K562 (cell line): ENCODE results near the gene NHLH1. TPM values are rescaled to one million over a fixed set of nuclear protein-coding genes. Genes with fewer than 3 reads are reported as not detected.

ENCODE experiments used
- ATAC-seq: fragments of 200-7000 bp; cut with Tn5 transposase; 3 replicates; pipeline ENCODE4 v1.9.1; 2020; ENCODE audit warnings: moderate library complexity
- BruUV-seq: library from RNA; stranded (reverse); fragments of 400-500 nt; replicated peaks from 2 replicates; lab custom pipeline; 2021; lab: Mats Ljungman, UMichigan
- CTCF ChIA-PET: fragments of 300-600 bp; formaldehyde crosslinking; extraction: SDS; loops from one replicate; lab custom pipeline; 2021; ENCODE audit warnings: low intra/inter-chr PET ratio; lab: Yijun Ruan, JAX
- POLR2A ChIA-PET: fragments of 300-600, 350-650 bp; sonication (Branson Sonifier 250); formaldehyde crosslinking; extraction: SDS; loops from one replicate; lab custom pipeline; 2021; ENCODE audit warnings: antibody characterized with exemption, inconsistent platforms; lab: Yijun Ruan, JAX
- DNase-seq, 4 experiments: peaks; one replicate each; pipeline versions ENCODE4 v3.0.0 to v3.0.0-alpha.2; 2011 to 2018; ENCODE audit warnings: low spot score in 3 of 4, mixed read lengths in 3 of 4; ENCODE audit errors: extremely low read depth in 1 of 4
- FAIRE-seq: peaks from 2 replicates; lab custom pipeline; 2011; peaks lifted over from hg19 to GRCh38; lab: Jason Lieb, UNC
- H2AFZ ChIP-seq: 2 replicates; pipeline ENCODE4 v1.6.0; 2011; ENCODE audit warnings: low read depth, low read length, control low read depth, inconsistent platforms
- H3K27ac ChIP-seq: fragments of 200-600 bp; 3 replicates; pipeline ENCODE4 v1.8.0; 2011; ENCODE audit warnings: low read depth, mild to moderate bottlenecking, control low read depth, inconsistent platforms, low read length, moderate library complexity, mixed read lengths; ENCODE audit errors: extremely low read depth
- H3K27me3 ChIP-seq, 2 experiments: fragments of 300-600 bp in 1 of 2; 2 replicates in 1 of 2; 3 replicates in 1 of 2; pipeline versions ENCODE4 v1.6.0 to v1.8.0; 2011; ENCODE audit warnings: inconsistent platforms in 2 of 2, low read length in 2 of 2, mild to moderate bottlenecking in 1 of 2, mixed read lengths in 1 of 2, moderate library complexity in 1 of 2; ENCODE audit not compliant: control insufficient read depth in 2 of 2, insufficient read depth in 2 of 2
- H3K36me3 ChIP-seq: fragments of 300-600 bp; 3 replicates; pipeline ENCODE4 v1.8.0; 2011; ENCODE audit warnings: mild to moderate bottlenecking, low read length, inconsistent platforms; ENCODE audit not compliant: control insufficient read depth, insufficient read depth
- H3K4me1 ChIP-seq, 2 experiments: fragments of 200-600 bp in 1 of 2; replicated peaks in 1 of 2; 2 replicates in 1 of 2; 3 replicates in 1 of 2; pipeline versions ENCODE4 v1.5.1 to v1.8.0; 2011; ENCODE audit warnings: inconsistent platforms in 2 of 2, low read length in 2 of 2, mild to moderate bottlenecking in 1 of 2, mixed read lengths in 1 of 2, moderate library complexity in 1 of 2; ENCODE audit not compliant: control insufficient read depth in 2 of 2, insufficient read depth in 2 of 2
- H3K4me2 ChIP-seq: 2 replicates; pipeline ENCODE4 v1.6.1; 2011; ENCODE audit warnings: low read length, control low read depth, inconsistent platforms, mixed read lengths; ENCODE audit not compliant: insufficient read depth
- H3K4me3 ChIP-seq: fragments of 200-600 bp; sonication (generic), shearing (Covaris generic); 2 replicates; pipeline ENCODE4 v1.5.1; 2016; ENCODE audit warnings: control low read depth, inconsistent platforms
- H3K79me2 ChIP-seq: fragments of 200-600 bp; 3 replicates; pipeline ENCODE4 v1.8.0; 2011; ENCODE audit warnings: low read length, inconsistent platforms; ENCODE audit not compliant: control insufficient read depth, insufficient read depth
- H3K9ac ChIP-seq, 2 experiments: 2 replicates each; pipeline versions ENCODE4 v1.6.0 to v1.6.1; 2011; ENCODE audit warnings: low read depth in 2 of 2, low read length in 2 of 2, control low read depth in 1 of 2, inconsistent platforms in 1 of 2, mild to moderate bottlenecking in 1 of 2, mixed read lengths in 1 of 2; ENCODE audit not compliant: insufficient read depth in 1 of 2
- H3K9me1 ChIP-seq: one replicate; pipeline ENCODE4 v1.6.0; 2011; ENCODE audit warnings: inconsistent platforms, mild to moderate bottlenecking, low read length, moderate library complexity; ENCODE audit not compliant: control insufficient read depth, insufficient read depth
- H3K9me3 ChIP-seq: replicated peaks from 2 replicates; pipeline ENCODE4 v1.5.1; 2011; ENCODE audit warnings: low read depth, low read length, inconsistent platforms; ENCODE audit not compliant: control insufficient read depth, insufficient read depth
- H4K20me1 ChIP-seq: replicated peaks from 2 replicates; pipeline ENCODE4 v1.6.1; 2011; ENCODE audit warnings: low read length, inconsistent platforms, mixed read lengths; ENCODE audit not compliant: control insufficient read depth, insufficient read depth
- NR1H2 ChIP-seq: sonication (generic); formaldehyde crosslinking; IDR thresholded peaks from 2 replicates; pipeline ENCODE4 v1.4.0; 2020; ENCODE audit warnings: mild to moderate bottlenecking, missing genetic modification reagents
- ZC3H8 ChIP-seq: fragments of 450-650 bp; IDR thresholded peaks from 2 replicates; pipeline ENCODE4 v1.6.1; 2017
- ZNF224 ChIP-seq: sonication (generic); formaldehyde crosslinking; IDR thresholded peaks from 2 replicates; pipeline ENCODE4 v1.8.0; 2022; ENCODE audit warnings: mild to moderate bottlenecking, missing genetic modification reagents
- WGBS: fragments of 100-300 bp; shearing (Covaris generic); methylation state at CpG from one replicate; pipeline ENCODE4 v1.1.6; 2016; ENCODE audit warnings: low coverage, mixed read lengths; ENCODE audit not compliant: insufficient coverage; ENCODE audit errors: missing lambda C conversion rate; 5-methylcytosine and 5-hydroxymethylcytosine counted together
- in situ Hi-C: fragments of 300-500 bp; cut with MboI; formaldehyde crosslinking; loops from 4 replicates; pipeline ENCODE4 v1.15.0; 2018; ENCODE audit warnings: inconsistent platforms, mixed read lengths
- intact Hi-C: fragments of 100-400 bp; cut with micrococcal nuclease; formaldehyde crosslinking; loops from 2 replicates; pipeline ENCODE4 v1.14.2; 2022
- polyA plus RNA-seq, 8 experiments: library from polyadenylated mRNA; depleted of rRNA in 4 of 8; stranded (reverse) in 5 of 8; unstranded in 3 of 8; fragments of >200 nt; fragmentation: Nextera tagmentation in 2 of 8; fragmentation: Illumina TruSeq in 1 of 8; extraction: Ambion mirVana in 2 of 8; extraction: Trizol in 1 of 8; gene quantifications; 2 replicates each; pipeline versions ENCODE4 v1.2.1 to v1.2.3, GENCODE V29; 2011 to 2014; ENCODE audit warnings: inconsistent platforms in 1 of 8, missing spikeins in 1 of 8
- total RNA-seq, 7 experiments: library from RNA; depleted of rRNA in 6 of 7; stranded (reverse); fragments of >200 nt in 6 of 7; fragmentation: Illumina TruSeq in 2 of 7; extraction: Trizol in 2 of 7; gene quantifications; 2 replicates each; pipeline versions ENCODE4 v1.2.1 to v1.2.3, GENCODE V29; 2011 to 2021; ENCODE audit warnings: low replicate concordance in 1 of 7
- TF ChIP-seq, protein P1 (sequence below): sonication (generic); formaldehyde crosslinking; IDR thresholded peaks from 2 replicates; pipeline ENCODE4 v1.8.0; 2023; ENCODE audit warnings: missing genetic modification reagents, mild to moderate bottlenecking, borderline replicate concordance
- TF ChIP-seq, protein P2 (sequence below), 2 experiments: fragments of 450-650 bp; formaldehyde crosslinking in 1 of 2; IDR thresholded peaks; 2 replicates each; pipeline versions ENCODE4 v1.4.0 to v1.6.1; 2014 to 2020; ENCODE audit warnings: mild to moderate bottlenecking in 2 of 2, borderline replicate concordance in 1 of 2, low read depth in 1 of 2
- TF ChIP-seq, protein P3 (sequence below): fragments of 450-650 bp; formaldehyde crosslinking; conservative IDR thresholded peaks from 2 replicates; pipeline ENCODE4 v1.4.0; 2022; ENCODE audit warnings: mild to moderate bottlenecking, missing genetic modification characterization

Gene NHLH1
- total and polyA plus RNA-seq, 9 of the 15 experiments (the other 6 are each of a cell fraction or from before 2014, with no cell fraction given), result 0.09 to 1.3 (median 0.35) TPM; not detected in 1

DNA sequence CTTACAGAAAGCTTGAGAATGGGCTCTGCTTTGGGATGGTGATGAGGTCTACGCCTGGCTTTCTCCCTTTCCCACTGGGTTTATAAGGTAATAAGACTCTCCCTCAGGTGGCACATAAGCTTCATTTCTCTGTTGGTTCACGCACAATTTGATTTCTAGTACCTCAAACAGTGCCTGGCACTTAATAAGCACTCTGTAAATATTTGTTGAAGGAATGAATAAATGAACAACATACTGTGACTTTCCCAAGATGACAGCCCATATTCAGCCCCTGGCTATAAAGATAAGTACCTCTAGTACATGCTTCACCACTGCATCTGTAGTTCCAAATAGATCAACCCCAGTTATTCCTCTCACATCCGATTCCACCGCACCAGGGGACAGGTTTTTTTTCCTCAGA lies 41.6 kb upstream of the NHLH1 start:
- Histone ChIP-seq H3K9me3 (no peaks in the 10 kb centered on the region), H3K4me1 (no peaks in the 10 kb centered on the region; a peak in 1 of 5 replicates), H3K36me3 (peaks cover 83% of the 10 kb centered on the region), H3K4me3 (no peak overlapping the region), H3K27ac (no peak overlapping the region), H3K9me1 (no peaks in the 10 kb centered on the region), H3K79me2 (peaks cover 10% of the 10 kb centered on the region; the same call in 1 of the 3 replicates), H2AFZ (no peak overlapping the region), H3K27me3 (no peaks in the 10 kb centered on the region), H3K9ac (no peak overlapping the region), H4K20me1 (no peaks in the 10 kb centered on the region), H3K4me2 (no peak overlapping the region)
- FAIRE-seq (no peak), DNase-seq (no peak), ATAC-seq (no peak)
- ChIA-PET POLR2A (no interaction called here), CTCF (no interaction called here)
- no TSS peak for BruUV-seq
- 92% methylated on average over 4 of the region's 4 CpGs for WGBS
- in situ Hi-C loops (no loop called here), intact Hi-C loops (no loop called here)
- TF ChIP-seq ZNF224 (CRISPR knock-in tag), result no peak
- TF ChIP-seq, protein P1, sequence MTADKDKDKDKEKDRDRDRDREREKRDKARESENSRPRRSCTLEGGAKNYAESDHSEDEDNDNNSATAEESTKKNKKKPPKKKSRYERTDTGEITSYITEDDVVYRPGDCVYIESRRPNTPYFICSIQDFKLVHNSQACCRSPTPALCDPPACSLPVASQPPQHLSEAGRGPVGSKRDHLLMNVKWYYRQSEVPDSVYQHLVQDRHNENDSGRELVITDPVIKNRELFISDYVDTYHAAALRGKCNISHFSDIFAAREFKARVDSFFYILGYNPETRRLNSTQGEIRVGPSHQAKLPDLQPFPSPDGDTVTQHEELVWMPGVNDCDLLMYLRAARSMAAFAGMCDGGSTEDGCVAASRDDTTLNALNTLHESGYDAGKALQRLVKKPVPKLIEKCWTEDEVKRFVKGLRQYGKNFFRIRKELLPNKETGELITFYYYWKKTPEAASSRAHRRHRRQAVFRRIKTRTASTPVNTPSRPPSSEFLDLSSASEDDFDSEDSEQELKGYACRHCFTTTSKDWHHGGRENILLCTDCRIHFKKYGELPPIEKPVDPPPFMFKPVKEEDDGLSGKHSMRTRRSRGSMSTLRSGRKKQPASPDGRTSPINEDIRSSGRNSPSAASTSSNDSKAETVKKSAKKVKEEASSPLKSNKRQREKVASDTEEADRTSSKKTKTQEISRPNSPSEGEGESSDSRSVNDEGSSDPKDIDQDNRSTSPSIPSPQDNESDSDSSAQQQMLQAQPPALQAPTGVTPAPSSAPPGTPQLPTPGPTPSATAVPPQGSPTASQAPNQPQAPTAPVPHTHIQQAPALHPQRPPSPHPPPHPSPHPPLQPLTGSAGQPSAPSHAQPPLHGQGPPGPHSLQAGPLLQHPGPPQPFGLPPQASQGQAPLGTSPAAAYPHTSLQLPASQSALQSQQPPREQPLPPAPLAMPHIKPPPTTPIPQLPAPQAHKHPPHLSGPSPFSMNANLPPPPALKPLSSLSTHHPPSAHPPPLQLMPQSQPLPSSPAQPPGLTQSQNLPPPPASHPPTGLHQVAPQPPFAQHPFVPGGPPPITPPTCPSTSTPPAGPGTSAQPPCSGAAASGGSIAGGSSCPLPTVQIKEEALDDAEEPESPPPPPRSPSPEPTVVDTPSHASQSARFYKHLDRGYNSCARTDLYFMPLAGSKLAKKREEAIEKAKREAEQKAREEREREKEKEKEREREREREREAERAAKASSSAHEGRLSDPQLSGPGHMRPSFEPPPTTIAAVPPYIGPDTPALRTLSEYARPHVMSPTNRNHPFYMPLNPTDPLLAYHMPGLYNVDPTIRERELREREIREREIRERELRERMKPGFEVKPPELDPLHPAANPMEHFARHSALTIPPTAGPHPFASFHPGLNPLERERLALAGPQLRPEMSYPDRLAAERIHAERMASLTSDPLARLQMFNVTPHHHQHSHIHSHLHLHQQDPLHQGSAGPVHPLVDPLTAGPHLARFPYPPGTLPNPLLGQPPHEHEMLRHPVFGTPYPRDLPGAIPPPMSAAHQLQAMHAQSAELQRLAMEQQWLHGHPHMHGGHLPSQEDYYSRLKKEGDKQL (CRISPR knock-in tag), result no peak
- no peak for TF ChIP-seq ZC3H8
- no peak for TF ChIP-seq NR1H2 (CRISPR knock-in tag)
- TF ChIP-seq, protein P2, sequence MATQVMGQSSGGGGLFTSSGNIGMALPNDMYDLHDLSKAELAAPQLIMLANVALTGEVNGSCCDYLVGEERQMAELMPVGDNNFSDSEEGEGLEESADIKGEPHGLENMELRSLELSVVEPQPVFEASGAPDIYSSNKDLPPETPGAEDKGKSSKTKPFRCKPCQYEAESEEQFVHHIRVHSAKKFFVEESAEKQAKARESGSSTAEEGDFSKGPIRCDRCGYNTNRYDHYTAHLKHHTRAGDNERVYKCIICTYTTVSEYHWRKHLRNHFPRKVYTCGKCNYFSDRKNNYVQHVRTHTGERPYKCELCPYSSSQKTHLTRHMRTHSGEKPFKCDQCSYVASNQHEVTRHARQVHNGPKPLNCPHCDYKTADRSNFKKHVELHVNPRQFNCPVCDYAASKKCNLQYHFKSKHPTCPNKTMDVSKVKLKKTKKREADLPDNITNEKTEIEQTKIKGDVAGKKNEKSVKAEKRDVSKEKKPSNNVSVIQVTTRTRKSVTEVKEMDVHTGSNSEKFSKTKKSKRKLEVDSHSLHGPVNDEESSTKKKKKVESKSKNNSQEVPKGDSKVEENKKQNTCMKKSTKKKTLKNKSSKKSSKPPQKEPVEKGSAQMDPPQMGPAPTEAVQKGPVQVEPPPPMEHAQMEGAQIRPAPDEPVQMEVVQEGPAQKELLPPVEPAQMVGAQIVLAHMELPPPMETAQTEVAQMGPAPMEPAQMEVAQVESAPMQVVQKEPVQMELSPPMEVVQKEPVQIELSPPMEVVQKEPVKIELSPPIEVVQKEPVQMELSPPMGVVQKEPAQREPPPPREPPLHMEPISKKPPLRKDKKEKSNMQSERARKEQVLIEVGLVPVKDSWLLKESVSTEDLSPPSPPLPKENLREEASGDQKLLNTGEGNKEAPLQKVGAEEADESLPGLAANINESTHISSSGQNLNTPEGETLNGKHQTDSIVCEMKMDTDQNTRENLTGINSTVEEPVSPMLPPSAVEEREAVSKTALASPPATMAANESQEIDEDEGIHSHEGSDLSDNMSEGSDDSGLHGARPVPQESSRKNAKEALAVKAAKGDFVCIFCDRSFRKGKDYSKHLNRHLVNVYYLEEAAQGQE (IDR thresholded peaks at IDR 0.05; ENCODE audit: borderline replicate concordance), result no peak
- TF ChIP-seq, protein P2 (CRISPR knock-in tag; IDR thresholded peaks at IDR 0.05; ENCODE audit: low read depth), result no peak
- TF ChIP-seq, protein P3, sequence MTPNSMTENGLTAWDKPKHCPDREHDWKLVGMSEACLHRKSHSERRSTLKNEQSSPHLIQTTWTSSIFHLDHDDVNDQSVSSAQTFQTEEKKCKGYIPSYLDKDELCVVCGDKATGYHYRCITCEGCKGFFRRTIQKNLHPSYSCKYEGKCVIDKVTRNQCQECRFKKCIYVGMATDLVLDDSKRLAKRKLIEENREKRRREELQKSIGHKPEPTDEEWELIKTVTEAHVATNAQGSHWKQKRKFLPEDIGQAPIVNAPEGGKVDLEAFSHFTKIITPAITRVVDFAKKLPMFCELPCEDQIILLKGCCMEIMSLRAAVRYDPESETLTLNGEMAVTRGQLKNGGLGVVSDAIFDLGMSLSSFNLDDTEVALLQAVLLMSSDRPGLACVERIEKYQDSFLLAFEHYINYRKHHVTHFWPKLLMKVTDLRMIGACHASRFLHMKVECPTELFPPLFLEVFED, result no peak
